ENCODE measurements around the gene TNK1.

- TF ChIP-seq CTCF (IDR thresholded peaks at IDR 0.05) (no peak), POLR2A (IDR thresholded peaks at IDR 0.05) (no peak)
These were observed 32.2 kb upstream of the TNK1 start for GRCh38 chr17:7348478-7349242.
